SK-N-SH treated with all-trans-retinoic acid at 6 μM for 48 hours (cell line): Measurements from ENCODE around the gene SMG9.

Experiments
- ATAC-seq: fragments of 200-7000 bp; cut with Tn5 transposase; 3 replicates; pipeline ENCODE4 v1.9.1; 2020; ENCODE audit warnings: mild to moderate bottlenecking, moderate library complexity
- ARNTL ChIP-seq: fragments of 450-650 bp; formaldehyde crosslinking; IDR thresholded peaks from 2 replicates; pipeline ENCODE4 v1.5.0; 2020; ENCODE audit warnings: low read depth, mild to moderate bottlenecking, moderate library complexity, borderline replicate concordance
- CREB5 ChIP-seq: fragments of 250-450 bp; sonication (Bioruptor Pico); IDR thresholded peaks from 2 replicates; pipeline ENCODE4 v1.5.1; 2020; ENCODE audit warnings: low read depth, mild to moderate bottlenecking, moderate library complexity
- CSDC2 ChIP-seq: fragments of 250-450 bp; sonication (Bioruptor Pico); IDR thresholded peaks from 2 replicates; pipeline ENCODE4 v1.5.0; 2020; ENCODE audit warnings: mild to moderate bottlenecking, moderate library complexity
- CSRNP3 ChIP-seq: fragments of 250-450 bp; sonication (Bioruptor Pico); IDR thresholded peaks from 2 replicates; pipeline ENCODE4 v1.5.1; 2021; ENCODE audit warnings: mild to moderate bottlenecking, moderate library complexity
- ESRRG ChIP-seq: fragments of 250-450 bp; sonication (Bioruptor Pico); IDR thresholded peaks from 2 replicates; pipeline ENCODE4 v1.6.1; 2021; ENCODE audit warnings: mild to moderate bottlenecking
- GLIS3 ChIP-seq: fragments of 250-450 bp; sonication (Bioruptor Pico); IDR thresholded peaks from 2 replicates; pipeline ENCODE4 v1.5.0; 2020; ENCODE audit warnings: mild to moderate bottlenecking, moderate library complexity
- PATZ1 ChIP-seq: fragments of 250-450 bp; sonication (Bioruptor Pico); IDR thresholded peaks from 2 replicates; pipeline ENCODE4 v1.8.0; 2020; ENCODE audit warnings: mild to moderate bottlenecking, moderate library complexity, borderline replicate concordance
- POU6F1 ChIP-seq: fragments of 250-450 bp; sonication (Bioruptor Pico); IDR thresholded peaks from 2 replicates; pipeline ENCODE4 v1.8.0; 2021; ENCODE audit warnings: low read depth, mild to moderate bottlenecking, moderate library complexity, borderline replicate concordance
- PPARA ChIP-seq: fragments of 250-450 bp; sonication (Bioruptor Pico); IDR thresholded peaks from 2 replicates; pipeline ENCODE4 v1.5.0; 2020; ENCODE audit warnings: mild to moderate bottlenecking, borderline replicate concordance
- RARB ChIP-seq: fragments of 250-450 bp; sonication (Bioruptor Pico); IDR thresholded peaks from 2 replicates; pipeline ENCODE4 v1.8.0; 2021; ENCODE audit warnings: mild to moderate bottlenecking, moderate library complexity
- SNAI2 ChIP-seq: fragments of 250-450 bp; sonication (Bioruptor Pico); IDR thresholded peaks from 2 replicates; pipeline ENCODE4 v1.5.0; 2020; ENCODE audit warnings: mild to moderate bottlenecking, moderate library complexity
- TCF4 ChIP-seq: fragments of 250-450 bp; sonication (Bioruptor Pico); IDR thresholded peaks from 2 replicates; pipeline ENCODE4 v1.8.0; 2021; ENCODE audit warnings: mild to moderate bottlenecking, moderate library complexity, borderline replicate concordance
- TSHZ2 ChIP-seq: fragments of 250-450 bp; sonication (Bioruptor Pico); IDR thresholded peaks from 2 replicates; pipeline ENCODE4 v1.5.0; 2020; ENCODE audit warnings: mild to moderate bottlenecking, moderate library complexity
- ZFP3 ChIP-seq: fragments of 250-450 bp; sonication (Bioruptor Pico); IDR thresholded peaks from 2 replicates; pipeline ENCODE4 v1.5.0; 2020; ENCODE audit warnings: mild to moderate bottlenecking, moderate library complexity
- ZFP30 ChIP-seq: fragments of 450-650 bp; formaldehyde crosslinking; IDR thresholded peaks from 2 replicates; pipeline ENCODE4 v1.5.0; 2022; ENCODE audit warnings: mild to moderate bottlenecking, moderate library complexity
- ZNF565 ChIP-seq: fragments of 450-650 bp; formaldehyde crosslinking; conservative IDR thresholded peaks from 2 replicates; pipeline ENCODE4 v1.5.0; 2020; ENCODE audit warnings: low read depth, mild to moderate bottlenecking, moderate library complexity
- ZNF70 ChIP-seq: fragments of 450-650 bp; formaldehyde crosslinking; IDR thresholded peaks from 2 replicates; pipeline ENCODE4 v1.5.0; 2020; ENCODE audit warnings: mild to moderate bottlenecking, moderate library complexity
- ZNF8 ChIP-seq: fragments of 450-650 bp; formaldehyde crosslinking; IDR thresholded peaks from 2 replicates; pipeline ENCODE4 v1.5.0; 2020; ENCODE audit warnings: mild to moderate bottlenecking, moderate library complexity

SMG9 gene

GRCh38 chr19:43754253-43754502 lies 584 bp downstream of the SMG9 start:
- peak; percentile 0; the same call in 1 of the 3 replicates for ATAC-seq
- TF ChIP-seq PPARA (CRISPR knock-in tag) = no peak
- TF ChIP-seq TCF4 (CRISPR knock-in tag) = no peak
- TF ChIP-seq GLIS3 (CRISPR knock-in tag) = no peak
- TF ChIP-seq ZFP30 (CRISPR knock-in tag) = no peak
- TF ChIP-seq ZNF565 (CRISPR knock-in tag) = no peak
- no peak for TF ChIP-seq TSHZ2
- TF ChIP-seq ZNF8 (CRISPR knock-in tag) = no peak
- no peak for TF ChIP-seq CREB5 (CRISPR knock-in tag)
- no peak for TF ChIP-seq SNAI2 (CRISPR knock-in tag)
- TF ChIP-seq CSDC2 (CRISPR knock-in tag) = no peak
- TF ChIP-seq CSRNP3 (CRISPR knock-in tag) = no peak
- TF ChIP-seq RARB = no peak
- TF ChIP-seq POU6F1 (CRISPR knock-in tag) = no peak
- TF ChIP-seq PATZ1 (CRISPR knock-in tag) = no peak
- TF ChIP-seq ARNTL (CRISPR knock-in tag) = no peak
- TF ChIP-seq ZNF70 (CRISPR knock-in tag) = no peak
- TF ChIP-seq ZFP3 (CRISPR knock-in tag) = no peak
- TF ChIP-seq ESRRG (CRISPR knock-in tag) = no peak

- ATAC-seq = no peak
- TF ChIP-seq PATZ1 (CRISPR knock-in tag) = no peak
- TF ChIP-seq, all 23 proteins: peak for 0
Observed at GRCh38 chr19:43752287-43752875, 2.4 kb downstream of the SMG9 start.

GRCh38 chr19:43751466-43752220 lies 3.1 kb downstream of the SMG9 start:
- ATAC-seq = no peak
- TF ChIP-seq POU6F1 (CRISPR knock-in tag) (no peak), PATZ1 (CRISPR knock-in tag) (no peak), ZFP30 (CRISPR knock-in tag) (no peak), TSHZ2 (no peak), SNAI2 (CRISPR knock-in tag) (no peak), RARB (no peak)
